HL-60/S4 treated with phorbol 12-myristate 13-acetate at 8.2 ng/mL for 4 days and 3 days (cell line): ENCODE measurements around the gene RIBC2.

Experiments
- in situ Hi-C: fragments of 300-500 bp; cut with MboI; formaldehyde crosslinking; loops from 2 replicates; pipeline ENCODE4 v1.15.0; 2022; ENCODE audit warnings: low sequenced_read_pairs

Gene RIBC2

GRCh38 chr22:45469281-45470073 is 56.0 kb downstream of the RIBC2 start:
- in situ Hi-C loops, result no loop called here

GRCh38 chr22:45470871-45471270 is 57.4 kb downstream of the RIBC2 start:
- in situ Hi-C loops, result no loop called here

GRCh38 chr22:45472426-45472825 is 58.9 kb downstream of the RIBC2 start:
- in situ Hi-C loops, result no loop called here

GRCh38 chr22:45473626-45474237 is 60.2 kb downstream of the RIBC2 start:
- in situ Hi-C loops, result no loop called here

DNA sequence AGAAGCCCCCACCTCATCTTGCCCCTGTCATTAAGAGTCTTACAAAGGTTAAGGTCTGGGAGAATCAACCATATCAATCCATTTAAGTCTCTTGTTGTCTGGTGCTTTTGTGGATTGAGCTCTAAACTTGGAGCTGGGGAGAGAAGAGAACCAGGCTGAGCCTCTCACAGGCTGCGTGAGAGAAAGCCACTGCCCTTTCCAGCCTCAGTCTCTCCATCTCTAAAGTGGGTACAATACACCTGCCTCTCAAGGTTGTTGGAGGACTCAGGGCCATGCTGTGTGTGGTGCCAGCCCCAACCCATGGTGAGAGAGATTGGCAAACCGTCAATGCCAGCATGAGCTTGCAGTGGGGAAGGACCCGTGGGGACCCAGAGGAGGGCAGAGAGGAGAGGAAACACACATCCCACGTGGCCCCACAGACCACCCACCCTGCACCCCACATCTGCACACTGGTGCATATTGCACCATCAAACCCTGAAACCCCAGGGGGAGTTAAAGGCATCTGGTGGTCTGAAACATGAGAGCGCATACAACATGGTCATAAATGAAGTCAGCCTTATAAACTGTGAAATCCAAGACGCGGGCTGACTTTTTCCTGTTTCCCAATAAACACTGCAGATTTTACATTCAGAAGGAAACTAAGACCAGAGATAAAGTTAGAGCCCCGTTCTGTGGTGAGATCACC is 61.7 kb downstream of the RIBC2 start:
- in situ Hi-C loops, result no loop called here

- in situ Hi-C loops, result no loop called here
These were observed 62.5 kb downstream of the RIBC2 start for GRCh38 chr22:45475851-45476514.

DNA sequence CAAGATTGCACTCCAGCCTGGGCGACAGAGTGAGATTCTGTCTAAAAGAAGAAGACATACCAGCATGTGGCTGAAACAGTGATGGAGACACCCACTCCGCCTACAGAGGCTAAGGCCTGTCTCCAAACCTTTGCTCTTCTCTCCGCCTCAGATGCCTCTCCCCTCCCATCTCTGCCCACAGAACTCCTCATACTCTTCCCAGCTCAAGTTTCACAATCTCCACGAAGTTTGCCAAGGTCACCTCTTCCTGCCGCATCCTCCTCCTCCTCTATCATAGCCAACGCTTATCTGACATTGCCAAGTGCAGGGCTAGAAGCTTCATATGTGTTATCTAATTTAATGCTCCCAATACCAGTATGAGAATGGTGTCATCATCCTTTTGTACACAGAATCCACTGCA is 63.3 kb downstream of the RIBC2 start:
- in situ Hi-C loops, result no loop called here

DNA sequence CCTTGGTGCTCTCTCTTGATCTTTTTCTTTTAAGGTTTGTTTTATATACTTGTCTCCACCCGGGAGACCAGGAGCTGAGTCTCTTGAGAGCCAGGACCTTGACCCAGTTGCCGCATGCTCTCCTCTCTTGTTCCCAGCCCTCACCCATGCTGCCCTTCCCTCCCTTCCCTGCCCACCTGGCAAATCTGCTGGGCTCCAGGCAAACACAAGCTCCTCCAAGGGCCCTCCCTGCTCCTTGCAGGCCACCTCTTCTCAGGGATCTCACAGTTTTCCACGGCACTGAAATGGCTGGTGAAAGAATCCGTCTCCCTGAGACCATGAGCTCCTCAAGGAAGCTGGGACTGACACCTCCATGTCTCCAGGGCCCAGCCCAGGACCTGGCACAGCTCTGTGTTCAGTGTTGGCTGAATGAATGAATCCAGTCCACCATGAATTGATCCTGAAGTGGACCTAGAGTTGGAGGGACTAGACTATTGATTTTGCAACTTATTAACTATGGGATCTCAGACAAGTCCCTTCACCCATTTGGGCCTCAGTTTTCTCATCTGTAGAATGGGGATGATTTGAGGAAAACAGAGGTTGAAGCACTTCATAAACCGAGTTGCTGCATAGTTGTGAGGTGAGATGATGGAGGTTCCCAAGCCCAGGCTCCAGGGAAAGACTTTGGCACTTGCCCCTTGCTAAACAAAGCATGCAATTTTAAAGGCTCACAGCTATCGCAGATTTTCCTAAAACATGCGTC is 64.0 kb downstream of the RIBC2 start:
- in situ Hi-C loops, result no loop called here

DNA sequence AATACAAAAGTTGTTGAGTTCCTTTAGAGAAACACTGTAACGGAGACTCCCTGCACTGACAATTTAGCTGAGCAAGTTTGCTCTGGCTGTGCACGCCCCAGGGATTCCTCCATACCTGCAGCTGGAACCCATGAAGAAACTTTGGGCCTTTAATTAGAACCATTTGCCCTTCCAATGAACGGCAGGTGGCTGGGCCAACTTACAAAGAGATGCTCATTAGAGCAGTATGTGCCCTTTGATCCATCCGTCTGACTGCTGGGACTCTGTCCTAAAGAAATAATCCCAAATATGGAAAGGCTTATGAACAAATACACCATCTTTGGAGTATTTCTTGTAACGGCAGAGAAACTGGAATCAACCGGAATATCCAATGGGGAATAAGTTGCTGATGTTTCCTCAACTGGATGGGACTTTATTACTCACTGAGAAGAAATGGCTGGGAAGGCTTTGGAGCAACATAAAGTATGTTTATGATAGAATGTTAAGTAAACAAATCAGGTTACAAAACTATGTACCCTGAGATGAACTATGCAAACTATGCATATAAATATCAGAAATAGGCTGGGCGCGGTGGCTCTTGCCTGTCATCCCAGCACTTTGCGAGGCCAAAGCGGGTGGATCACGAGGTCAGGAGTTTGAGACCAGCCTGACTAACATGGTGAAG is 64.7 kb downstream of the RIBC2 start:
- in situ Hi-C loops, result no loop called here

DNA sequence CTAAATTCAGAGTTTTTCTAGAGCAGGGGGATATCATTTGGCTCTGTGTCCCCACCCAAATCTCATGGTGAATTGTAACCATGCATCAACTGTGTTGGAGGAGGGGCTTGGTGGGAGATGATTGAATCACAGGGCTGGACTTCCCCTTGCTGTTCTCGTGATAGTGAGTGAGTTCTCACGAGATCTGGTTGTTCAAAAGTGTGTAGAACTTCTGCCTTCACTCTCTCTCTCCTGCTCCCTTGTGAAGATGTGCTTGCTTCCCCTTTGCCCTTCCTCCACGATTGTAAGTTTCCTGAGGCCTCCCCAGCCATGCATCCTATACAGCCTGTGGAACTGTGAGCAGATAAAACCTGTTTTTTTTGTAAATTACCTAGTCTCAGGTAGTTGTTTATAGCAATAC is 67.2 kb downstream of the RIBC2 start:
- in situ Hi-C loops, result no loop called here

GRCh38 chr22:45481661-45482060 is 68.2 kb downstream of the RIBC2 start:
- in situ Hi-C loops, result no loop called here
